Small intestine (tissue), 7 donors: ENCODE data around the gene DGKD. TPM values are rescaled to one million over a fixed set of nuclear protein-coding genes. Genes with fewer than 3 reads are reported as not detected.

Source experiments
- DNase-seq, 2 donors: peaks; one replicate each; pipeline versions ENCODE4 v3.0.0 to v3.0.0-alpha.2; 2013
- FAIRE-seq: peaks from 2 replicates; lab custom pipeline; 2012; peaks lifted over from hg19 to GRCh38; lab: Jason Lieb, UNC
- H3K27ac ChIP-seq, 3 donors: one replicate each; pipeline ENCODE4 v1.5.1; 2013; ENCODE audit warnings: low read length in 2 of 3, mild to moderate bottlenecking in 2 of 3, control low read depth in 1 of 3, inconsistent platforms in 1 of 3, low read depth in 1 of 3, moderate library complexity in 1 of 3
- H3K27me3 ChIP-seq, 3 donors: one replicate each; pipeline ENCODE4 v1.6.1; 2013; ENCODE audit warnings: low read length in 3 of 3, inconsistent platforms in 1 of 3; ENCODE audit not compliant: control insufficient read depth in 3 of 3, insufficient read depth in 3 of 3
- H3K36me3 ChIP-seq, 3 donors: one replicate each; pipeline ENCODE4 v1.6.1; 2013; ENCODE audit warnings: low read length in 3 of 3, inconsistent platforms in 1 of 3, low read depth in 1 of 3, mild to moderate bottlenecking in 1 of 3, moderate library complexity in 1 of 3; ENCODE audit not compliant: control insufficient read depth in 3 of 3, insufficient read depth in 2 of 3
- H3K4me1 ChIP-seq, 3 donors: one replicate each; pipeline ENCODE4 v1.6.1; 2013; ENCODE audit warnings: low read length in 2 of 3, inconsistent platforms in 1 of 3, low read depth in 1 of 3, mild to moderate bottlenecking in 1 of 3, moderate library complexity in 1 of 3; ENCODE audit not compliant: control insufficient read depth in 3 of 3, insufficient read depth in 2 of 3
- H3K4me3 ChIP-seq, 3 donors: one replicate each; pipeline ENCODE4 v1.5.1; 2013; ENCODE audit warnings: low read length in 3 of 3, control low read depth in 1 of 3, inconsistent platforms in 1 of 3, low read depth in 1 of 3, mild to moderate bottlenecking in 1 of 3, moderate library complexity in 1 of 3
- H3K9me3 ChIP-seq, 2 donors: one replicate each; pipeline ENCODE4 v1.6.1; 2013; ENCODE audit warnings: low read depth in 1 of 2, low read length in 1 of 2; ENCODE audit not compliant: control insufficient read depth in 2 of 2, insufficient read depth in 1 of 2
- whole genome bisulfite sequencing, 3 donors: extraction: QIAGEN DNeasy Blood & Tissue Kit; methylation state at CpG; one replicate each; pipeline ENCODE4 v1.1.7; 2013; 5-methylcytosine and 5-hydroxymethylcytosine counted together
- polyA plus RNA-seq, 4 donors: library from polyadenylated mRNA; stranded (reverse) in 3 of 4; unstranded in 1 of 4; fragments of 200-250 nt in 3 of 4; fragments of 120-200 nt in 1 of 4; gene quantifications; one replicate each; pipeline versions ENCODE4 v1.2.1 to v1.2.3, GENCODE V29; 2013
- donor health status: healthy with polysubstance abuse.
- donor health status: control.
- donor health status: control.
- donor health status: Bipolar disorder and iron deficiency.
- donor health status: healthy.

Gene DGKD
- polyA plus RNA-seq, 4 donors, result 17.7 to 54.3 (median 37.0) TPM

DNA sequence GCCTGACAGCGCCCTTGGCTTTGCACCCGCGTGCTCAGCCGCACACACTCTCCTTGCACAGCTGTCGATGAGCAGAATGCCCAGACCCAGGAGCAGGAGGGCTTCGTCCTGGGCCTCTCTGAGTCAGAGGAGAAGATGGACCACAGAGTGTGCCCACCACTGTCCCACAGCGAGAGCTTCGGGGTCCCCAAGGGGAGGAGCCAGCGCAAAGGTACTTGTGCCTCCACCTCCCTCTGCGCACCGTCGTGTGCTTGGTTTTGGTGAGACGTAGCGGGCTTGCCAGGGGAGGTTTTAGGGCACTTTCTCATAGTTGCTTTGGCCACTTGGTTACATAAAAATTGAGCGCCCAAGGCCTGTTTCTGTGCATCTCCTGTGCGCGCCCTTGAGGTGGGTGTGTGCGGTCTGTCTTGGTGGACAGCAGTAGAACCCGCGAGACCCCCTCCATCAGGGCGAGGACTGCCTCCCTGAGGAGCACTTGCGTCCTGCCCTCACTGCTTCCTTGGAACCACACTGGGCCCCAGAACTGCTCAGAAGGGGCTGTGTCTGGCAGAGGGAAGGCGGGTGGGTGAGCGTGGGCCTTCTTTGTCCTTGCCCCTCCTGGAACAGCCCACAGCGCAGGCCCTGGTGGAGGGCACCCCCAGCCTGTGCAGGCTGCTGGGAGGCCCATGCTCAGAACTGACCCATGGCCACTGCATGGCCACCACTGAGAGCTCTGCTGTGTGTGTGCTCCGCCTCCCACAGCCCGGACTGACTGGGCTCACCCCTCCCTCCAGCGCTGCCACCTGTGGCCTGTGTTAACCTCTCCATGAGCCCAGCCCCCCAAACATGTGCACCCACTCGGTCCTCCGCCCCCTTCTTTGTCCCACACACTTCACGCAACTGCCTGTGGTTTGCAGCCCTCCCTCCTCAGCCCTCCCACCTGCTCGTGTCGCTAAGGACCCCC lies 95.9 kb downstream of the DGKD start:
- no peak for FAIRE-seq
- WGBS, 3 donors, result 92 to 95% (median 93%) methylated on average over 32 to 33 of the region's 33 CpGs
- no peaks in the 10 kb centered on the region for H3K9me3 ChIP-seq
- H3K27ac ChIP-seq, result no peak overlapping the region
- no peaks in the 10 kb centered on the region for H3K27me3 ChIP-seq
- H3K4me1 ChIP-seq, result no peaks in the 10 kb centered on the region
- no peak for DNase-seq
- H3K36me3 ChIP-seq, result peaks cover 21 to 94% (median 47%) of the 10 kb centered on the region in 3 donors
- H3K4me3 ChIP-seq, result no peak overlapping the region

DNA sequence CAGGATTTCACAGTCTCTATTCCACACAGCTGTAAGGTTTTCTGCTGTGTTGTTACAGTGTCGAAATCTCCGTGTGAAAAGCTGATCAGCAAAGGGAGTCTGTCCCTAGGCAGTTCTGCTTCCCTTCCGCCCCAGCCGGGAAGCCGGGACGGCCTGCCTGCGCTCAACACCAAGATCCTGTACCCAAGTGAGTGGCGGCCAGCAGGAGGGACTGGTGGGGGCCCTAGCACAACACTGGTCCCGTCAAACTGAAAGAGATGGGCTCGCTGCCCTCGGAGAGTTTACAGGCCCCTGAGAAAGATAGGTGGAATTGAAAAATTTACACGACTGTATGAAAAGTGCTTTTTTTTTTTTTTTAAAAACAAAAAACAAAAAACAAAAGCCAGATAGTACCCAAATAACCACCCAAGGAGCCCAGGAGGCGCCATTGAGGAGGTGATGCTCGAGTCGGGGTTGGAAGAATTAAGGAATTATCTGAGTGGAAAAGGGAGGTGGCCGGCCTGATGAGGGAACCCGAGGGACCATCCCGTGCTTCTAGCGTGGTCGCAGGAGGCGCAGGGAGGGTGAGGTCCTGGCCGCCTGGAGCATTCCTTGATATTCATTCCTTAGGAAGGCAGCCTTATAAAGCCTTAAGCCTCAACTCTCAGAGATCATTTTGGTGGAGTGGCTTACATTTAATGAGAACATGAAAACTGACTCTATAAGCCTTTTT lies 96.7 kb downstream of the DGKD start:
- 94 to 96% (median 95%) methylated on average over 22 of the region's 22 CpGs for WGBS, 3 donors
- H3K27ac ChIP-seq, result no peak overlapping the region
- no peaks in the 10 kb centered on the region for H3K27me3 ChIP-seq
- no peaks in the 10 kb centered on the region for H3K9me3 ChIP-seq
- FAIRE-seq (no peak), DNase-seq (no peak)
- H3K4me3 ChIP-seq, result no peak overlapping the region
- H3K4me1 ChIP-seq, result no peaks in the 10 kb centered on the region
- peaks cover 26 to 91% (median 48%) of the 10 kb centered on the region in 3 donors for H3K36me3 ChIP-seq

DNA sequence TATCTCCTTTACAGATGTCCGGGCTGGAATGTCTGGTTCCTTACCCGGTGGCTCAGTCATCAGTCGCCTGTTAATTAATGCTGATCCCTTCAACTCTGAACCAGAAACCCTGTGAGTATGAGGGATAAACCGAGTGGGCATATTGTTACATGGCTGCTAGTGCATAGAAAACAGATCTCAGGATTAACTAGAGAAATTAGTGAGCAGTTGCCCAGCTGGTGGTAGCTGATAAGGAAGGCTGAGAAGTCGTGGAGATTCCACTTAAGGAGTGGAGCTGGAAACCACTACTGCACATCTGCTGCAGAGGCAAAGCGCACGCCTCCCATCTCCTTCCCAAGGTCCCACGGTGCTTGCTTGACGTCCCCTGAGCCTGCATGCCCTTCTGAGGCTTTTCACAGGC lies 97.7 kb downstream of the DGKD start:
- H3K9me3 ChIP-seq, result no peaks in the 10 kb centered on the region
- no peaks in the 10 kb centered on the region for H3K4me1 ChIP-seq
- no peak overlapping the region for H3K27ac ChIP-seq
- DNase-seq (no peak), FAIRE-seq (no peak)
- no peak overlapping the region for H3K4me3 ChIP-seq
- WGBS, 3 donors, result 82 to 87% (median 84%) methylated on average over 9 of the region's 9 CpGs
- H3K27me3 ChIP-seq, result no peaks in the 10 kb centered on the region
- peaks cover 23 to 87% (median 46%) of the 10 kb centered on the region in 3 donors for H3K36me3 ChIP-seq

DNA sequence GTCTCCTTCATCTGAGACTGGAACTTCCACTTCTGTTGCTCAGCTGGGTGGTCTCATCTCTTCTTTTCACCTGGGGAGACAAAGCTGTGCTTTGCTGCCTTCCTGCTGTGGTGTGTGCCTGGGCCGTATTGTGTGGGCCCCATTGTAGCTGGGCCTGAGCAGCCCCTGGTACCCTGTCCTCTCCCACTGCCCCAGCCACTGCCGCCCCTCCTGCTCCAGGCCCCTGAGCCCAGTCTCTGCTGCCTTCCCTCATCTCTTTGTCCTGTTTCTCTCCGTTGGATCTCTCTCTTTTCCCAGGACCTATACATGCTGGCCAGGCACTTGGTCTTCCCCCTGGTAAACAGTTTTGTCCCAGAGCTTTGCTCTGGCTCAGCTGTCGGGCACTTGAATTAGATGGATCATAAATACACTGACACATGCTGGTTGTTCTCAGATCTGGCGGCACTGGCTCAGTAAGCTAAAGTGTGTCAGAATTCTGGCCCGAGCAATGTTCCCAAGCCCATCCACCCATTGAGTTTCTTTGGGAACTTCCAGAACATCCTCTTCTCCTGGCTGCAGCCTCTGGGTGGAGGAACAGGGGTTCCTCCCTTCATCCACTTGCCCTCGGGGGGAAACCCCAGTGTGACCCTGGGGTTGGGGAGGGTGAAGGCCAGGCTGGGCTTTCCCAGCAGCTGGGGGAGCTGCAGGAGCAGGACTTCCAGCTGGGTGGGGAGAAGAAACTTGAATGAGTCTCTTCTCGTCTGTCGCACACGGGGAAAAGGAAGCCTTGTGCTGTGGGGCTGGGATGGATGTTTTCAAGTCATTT lies 99.0 kb downstream of the DGKD start:
- Histone ChIP-seq H3K36me3 (peaks cover 30 to 87% (median 48%) of the 10 kb centered on the region in 3 donors), H3K27ac (no peak overlapping the region)
- DNase-seq, result no peak

DNA sequence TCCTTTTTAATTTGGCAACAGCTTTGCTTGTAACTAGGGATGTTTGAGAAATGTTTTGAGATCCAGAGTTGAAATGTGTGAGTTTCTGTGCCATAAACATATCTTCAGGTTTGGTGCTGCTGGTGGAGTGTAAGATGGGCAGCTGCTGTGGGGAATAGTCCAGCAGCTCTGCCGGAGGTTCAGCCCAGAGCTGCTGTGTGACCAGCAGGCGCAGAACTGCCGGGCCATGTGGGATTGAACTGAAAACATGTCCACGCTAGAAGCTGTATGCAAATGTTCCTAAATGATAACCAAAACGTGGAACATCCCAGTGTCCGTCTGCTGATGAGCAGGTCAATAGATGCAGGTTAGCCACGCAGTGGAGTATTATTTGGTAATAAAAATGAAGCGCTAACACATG lies 99.6 kb downstream of the DGKD start:
- H3K4me1 ChIP-seq, result no peaks in the 10 kb centered on the region
- no peak overlapping the region for H3K4me3 ChIP-seq
- peaks cover 31 to 87% (median 45%) of the 10 kb centered on the region in 3 donors for H3K36me3 ChIP-seq
- no peak for FAIRE-seq
- no peaks in the 10 kb centered on the region for H3K9me3 ChIP-seq
- no peaks in the 10 kb centered on the region for H3K27me3 ChIP-seq
- DNase-seq, result no peak
- WGBS, 3 donors, result 88 to 96% (median 91%) methylated on average over 8 of the region's 8 CpGs
- H3K27ac ChIP-seq, result no peak overlapping the region

More for the DNA sequence above, 99.0 kb downstream of the DGKD start:
- Histone ChIP-seq H3K4me3 (no peak overlapping the region), H3K4me1 (no peaks in the 10 kb centered on the region), H3K9me3 (no peaks in the 10 kb centered on the region), H3K27me3 (no peaks in the 10 kb centered on the region)
- WGBS, 3 donors, result 80 to 91% (median 89%) methylated on average over 10 of the region's 10 CpGs
- FAIRE-seq, result no peak

DNA sequence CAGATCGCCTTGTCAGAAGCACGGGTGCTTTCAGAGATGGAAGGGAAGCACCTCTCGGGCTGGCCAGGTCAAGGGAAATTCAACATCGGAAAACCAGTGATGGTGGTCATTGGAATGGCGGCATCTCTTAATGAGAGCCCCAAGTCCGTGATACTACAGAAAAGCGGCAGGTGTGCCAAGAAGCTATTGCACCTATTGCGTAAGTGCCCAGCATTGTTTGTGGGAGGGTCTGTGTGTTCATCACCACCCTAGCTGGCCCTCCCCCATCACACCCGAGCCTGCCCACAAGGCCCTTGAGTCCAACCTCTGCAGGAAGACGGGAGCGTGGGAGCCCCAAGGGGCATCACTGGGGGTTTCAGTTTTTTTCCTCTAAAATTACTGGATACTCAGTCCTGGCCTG lies 100.7 kb downstream of the DGKD start:
- Histone ChIP-seq H3K36me3 (peaks cover 28 to 86% (median 38%) of the 10 kb centered on the region in 3 donors), H3K27me3 (no peaks in the 10 kb centered on the region), H3K27ac (no peak overlapping the region), H3K4me1 (no peaks in the 10 kb centered on the region), H3K4me3 (no peak overlapping the region), H3K9me3 (no peaks in the 10 kb centered on the region)
- no peak for DNase-seq
- FAIRE-seq, result no peak
- WGBS, 3 donors, result 77 to 86% (median 82%) methylated on average over 11 of the region's 11 CpGs

GRCh38 chr2:233455491-233455890 lies 101.2 kb downstream of the DGKD start:
- H3K4me3 ChIP-seq, result no peak overlapping the region
- no peaks in the 10 kb centered on the region for H3K4me1 ChIP-seq
- WGBS, 3 donors, result 92 to 100% (median 97%) methylated on average over 7 of the region's 7 CpGs
- no peak overlapping the region for H3K27ac ChIP-seq
- peaks cover 31 to 86% (median 42%) of the 10 kb centered on the region in 3 donors for H3K36me3 ChIP-seq
- no peaks in the 10 kb centered on the region for H3K27me3 ChIP-seq
- no peaks in the 10 kb centered on the region for H3K9me3 ChIP-seq
- DNase-seq (no peak), FAIRE-seq (no peak)

DNA sequence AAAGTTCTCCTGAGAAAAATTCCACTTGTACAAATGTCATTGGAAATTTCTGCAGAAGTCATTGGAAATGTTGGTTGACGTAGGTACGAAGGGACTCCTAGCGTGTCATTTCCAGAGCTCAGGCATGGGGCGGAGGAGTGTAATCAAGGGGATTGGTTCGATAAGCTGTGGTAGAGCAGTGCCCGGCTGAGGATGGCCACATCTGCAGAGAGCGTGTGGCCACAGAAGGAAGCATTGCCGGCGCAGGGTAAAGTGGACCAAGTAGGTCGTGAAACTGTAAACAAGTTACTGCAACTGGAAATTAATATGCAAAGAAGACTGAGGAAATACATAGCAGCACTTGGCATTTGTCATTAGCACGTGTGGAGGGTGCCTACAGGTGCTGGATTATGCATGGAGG lies 101.8 kb downstream of the DGKD start:
- no peaks in the 10 kb centered on the region for H3K27me3 ChIP-seq
- WGBS, 3 donors, result 91 to 93% (median 93%) methylated on average over 11 of the region's 11 CpGs
- DNase-seq (no peak), FAIRE-seq (no peak)
- no peaks in the 10 kb centered on the region for H3K9me3 ChIP-seq
- peaks cover 30 to 86% (median 40%) of the 10 kb centered on the region in 3 donors for H3K36me3 ChIP-seq
- no peak overlapping the region for H3K4me3 ChIP-seq
- no peaks in the 10 kb centered on the region for H3K4me1 ChIP-seq
- no peak overlapping the region for H3K27ac ChIP-seq
